Spleen (tissue), 7 donors: ENCODE results near the gene PARD3B.

Source experiments
- POLR2A ChIP-seq, 3 donors: fragments of 450-650 bp; IDR thresholded peaks; one replicate each; pipeline ENCODE4 v1.5.1; 2017; ENCODE audit warnings: antibody characterized with exemption in 3 of 3, mild to moderate bottlenecking in 1 of 3
- TF ChIP-seq, protein P1 (sequence below), 11 experiments: fragments of 200-600 bp in 7 of 11; fragments of 450-650 bp in 4 of 11; sonication (generic) in 4 of 11; IDR thresholded peaks in 8 of 11; conservative IDR thresholded peaks in 3 of 11; 1 replicate in 7 of 11; 2 replicates in 4 of 11; pipeline versions ENCODE4 v1.4.0 to v1.8.0; 2016 to 2021; ENCODE audit warnings: antibody characterized with exemption in 11 of 11, inconsistent platforms in 4 of 11, mild to moderate bottlenecking in 1 of 11
- donor health status: DM: no; HTN: no; CAD: no; lungs with moderate emphysema.
- donor health status: DM: no; HTN: no; CAD: no.
- donor health status: DM: no; HTN: no; CAD: no.

DNA sequence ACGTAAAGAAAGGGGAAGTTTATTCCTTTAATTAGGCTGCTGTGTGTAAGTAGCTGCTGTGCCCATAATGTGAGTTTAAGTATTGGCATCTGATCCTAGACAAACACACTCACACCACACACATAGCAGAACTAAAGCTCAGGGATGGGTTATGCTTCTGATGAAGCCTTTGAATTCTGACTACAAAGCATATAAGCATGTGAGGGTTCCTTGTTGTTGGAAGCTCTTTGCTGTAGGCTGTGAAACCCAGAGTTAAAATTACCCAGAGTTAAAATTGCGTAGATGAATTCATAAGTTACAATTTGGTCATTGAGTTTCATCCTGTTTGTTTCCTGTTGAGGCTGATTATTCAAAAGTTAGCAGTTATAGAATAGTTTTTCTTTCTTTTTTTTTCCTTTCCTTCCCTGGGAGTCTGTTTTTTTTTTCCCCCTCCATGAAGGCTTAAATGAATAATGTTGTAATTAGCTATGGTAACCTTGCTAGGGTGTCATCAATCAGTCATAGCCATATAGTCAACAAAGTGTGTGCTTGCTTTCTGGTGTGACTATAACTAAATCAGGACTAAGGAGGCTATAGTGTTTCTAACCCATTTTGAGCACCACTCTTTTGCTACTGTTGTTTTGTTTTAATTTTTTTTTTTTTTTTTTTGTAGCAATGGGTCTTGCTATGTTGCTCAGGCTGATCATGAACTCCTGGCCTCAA is 426.1 kb downstream of the PARD3B start:
- TF ChIP-seq POLR2A (IDR thresholded peaks at IDR 0.05): no peak
- TF ChIP-seq, protein P1, sequence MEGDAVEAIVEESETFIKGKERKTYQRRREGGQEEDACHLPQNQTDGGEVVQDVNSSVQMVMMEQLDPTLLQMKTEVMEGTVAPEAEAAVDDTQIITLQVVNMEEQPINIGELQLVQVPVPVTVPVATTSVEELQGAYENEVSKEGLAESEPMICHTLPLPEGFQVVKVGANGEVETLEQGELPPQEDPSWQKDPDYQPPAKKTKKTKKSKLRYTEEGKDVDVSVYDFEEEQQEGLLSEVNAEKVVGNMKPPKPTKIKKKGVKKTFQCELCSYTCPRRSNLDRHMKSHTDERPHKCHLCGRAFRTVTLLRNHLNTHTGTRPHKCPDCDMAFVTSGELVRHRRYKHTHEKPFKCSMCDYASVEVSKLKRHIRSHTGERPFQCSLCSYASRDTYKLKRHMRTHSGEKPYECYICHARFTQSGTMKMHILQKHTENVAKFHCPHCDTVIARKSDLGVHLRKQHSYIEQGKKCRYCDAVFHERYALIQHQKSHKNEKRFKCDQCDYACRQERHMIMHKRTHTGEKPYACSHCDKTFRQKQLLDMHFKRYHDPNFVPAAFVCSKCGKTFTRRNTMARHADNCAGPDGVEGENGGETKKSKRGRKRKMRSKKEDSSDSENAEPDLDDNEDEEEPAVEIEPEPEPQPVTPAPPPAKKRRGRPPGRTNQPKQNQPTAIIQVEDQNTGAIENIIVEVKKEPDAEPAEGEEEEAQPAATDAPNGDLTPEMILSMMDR (IDR thresholded peaks at IDR 0.05 in 8 of 11, conservative IDR thresholded peaks at IDR 0.05 in 3 of 11): no peak
